IPS-18c (cell line): ENCODE results near the gene IRAK3.
A peak's percentile ranks its signal among the peaks of the same experiment; 100 is the strongest.
"Not testable (repeated sequence)": the region's sequence is repeated elsewhere in the genome, so short reads cannot be mapped to it uniquely, and the experiment has no call there.

ENCODE experiments used
- H3K4me3 ChIP-seq: 2 replicates; pipeline ENCODE4 v1.7.0; 2013; ENCODE audit warnings: low read depth, mild to moderate bottlenecking, low read length, moderate library complexity; ENCODE audit not compliant: insufficient read depth
- H3K9me3 ChIP-seq: one replicate; pipeline ENCODE4 v1.6.1; 2013; ENCODE audit warnings: mild to moderate bottlenecking, low read length, moderate library complexity; ENCODE audit not compliant: control insufficient read depth, insufficient read depth

The IRAK3 gene

DNA sequence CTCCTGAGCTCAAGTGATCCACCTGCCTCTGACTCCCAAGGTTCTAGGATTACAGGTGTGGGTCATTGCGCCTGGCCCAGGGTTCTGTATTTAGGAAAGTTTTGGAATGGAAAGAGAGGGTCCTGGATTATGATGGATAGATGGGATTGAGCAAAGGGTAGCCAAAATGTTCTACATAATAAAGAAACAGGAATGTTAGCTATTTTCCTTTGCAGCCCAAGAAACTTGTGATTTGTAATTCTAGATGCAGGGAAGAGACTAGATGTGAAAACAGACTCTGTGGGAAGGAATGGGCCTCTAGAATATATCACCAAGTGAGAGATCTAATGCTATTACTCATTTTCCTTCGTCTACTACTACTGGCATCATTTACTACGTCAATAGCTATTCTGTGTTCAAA is 83.6 kb downstream of the IRAK3 start:
- no peak overlapping the region for H3K4me3 ChIP-seq
- H3K9me3 ChIP-seq: no peaks in the 10 kb centered on the region

DNA sequence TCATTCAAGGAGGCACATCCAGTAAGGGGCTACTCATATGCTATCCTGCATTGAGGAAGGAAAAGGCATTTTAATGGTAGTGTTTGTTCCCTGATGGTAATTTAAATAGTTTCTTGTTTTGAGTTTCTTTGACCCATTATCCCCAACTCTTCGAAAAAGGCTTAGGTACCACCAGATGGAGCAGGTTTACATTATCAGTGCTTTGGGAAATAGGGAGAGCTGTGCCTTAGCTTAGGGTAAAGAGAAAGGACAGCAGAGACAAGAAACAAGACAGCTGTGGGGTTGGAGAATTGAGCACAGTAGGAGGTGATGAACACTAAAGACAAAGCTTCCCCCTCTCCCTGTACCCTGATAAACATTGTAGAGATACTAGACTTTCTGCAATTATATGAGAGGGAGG is 84.1 kb downstream of the IRAK3 start:
- Histone ChIP-seq H3K4me3 (no peak overlapping the region), H3K9me3 (no peaks in the 10 kb centered on the region)

- H3K4me3 ChIP-seq: no peak overlapping the region
- H3K9me3 ChIP-seq: no peaks in the 10 kb centered on the region
Measured at GRCh38 chr12:66275040-66275439, 86.0 kb downstream of the IRAK3 start.

DNA sequence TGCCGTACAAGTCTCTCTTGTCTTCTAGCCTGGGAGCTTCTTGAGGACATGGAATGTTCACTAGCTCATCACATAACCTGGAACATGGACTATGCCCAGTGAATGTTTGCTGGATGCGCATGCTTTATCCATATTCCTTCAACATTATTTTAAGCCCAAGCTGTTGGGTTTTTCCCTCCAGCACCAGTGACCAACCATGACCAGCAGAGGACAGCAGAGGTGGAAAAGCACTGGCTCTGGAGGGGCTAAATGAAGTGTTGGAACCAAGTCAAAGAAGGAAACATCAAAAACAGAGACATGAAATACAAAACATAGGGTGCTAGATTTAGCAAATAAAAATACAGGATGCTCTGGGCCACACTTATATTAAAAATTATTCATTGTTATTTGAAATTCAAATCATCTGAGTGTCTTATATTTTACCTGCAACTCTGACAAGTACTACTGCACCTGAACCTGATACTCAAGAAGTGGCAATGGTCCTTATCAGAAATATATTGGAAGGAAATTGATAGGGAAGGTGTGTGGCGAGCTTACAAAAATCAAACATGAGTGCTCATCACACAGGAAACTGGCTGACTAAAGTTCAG is 90.2 kb downstream of the IRAK3 start:
- H3K9me3 ChIP-seq: no peaks in the 10 kb centered on the region

DNA sequence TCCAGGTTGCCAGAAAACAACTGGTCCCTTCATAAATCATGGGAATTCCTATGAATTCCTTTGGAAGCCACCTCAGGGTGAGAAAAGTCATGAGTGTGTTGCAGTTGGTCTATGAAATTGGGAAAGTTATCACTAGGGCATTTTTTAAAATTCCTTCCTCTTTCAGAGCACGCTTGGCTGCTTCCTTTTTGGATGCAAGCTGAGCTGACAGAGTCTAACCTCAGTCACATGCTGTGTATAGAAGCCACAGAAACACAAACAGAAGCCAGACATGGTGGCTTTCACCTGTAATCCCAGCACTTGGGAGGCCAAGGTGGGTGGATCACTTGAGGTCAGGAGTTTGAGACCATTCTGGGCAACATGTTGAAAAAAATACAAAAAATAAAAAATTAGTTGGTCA is 91.5 kb downstream of the IRAK3 start:
- Histone ChIP-seq H3K4me3 (no peak overlapping the region), H3K9me3 (no peaks in the 10 kb centered on the region)

More for the DNA sequence above, 90.2 kb downstream of the IRAK3 start:
- H3K4me3 ChIP-seq: no peak overlapping the region

DNA sequence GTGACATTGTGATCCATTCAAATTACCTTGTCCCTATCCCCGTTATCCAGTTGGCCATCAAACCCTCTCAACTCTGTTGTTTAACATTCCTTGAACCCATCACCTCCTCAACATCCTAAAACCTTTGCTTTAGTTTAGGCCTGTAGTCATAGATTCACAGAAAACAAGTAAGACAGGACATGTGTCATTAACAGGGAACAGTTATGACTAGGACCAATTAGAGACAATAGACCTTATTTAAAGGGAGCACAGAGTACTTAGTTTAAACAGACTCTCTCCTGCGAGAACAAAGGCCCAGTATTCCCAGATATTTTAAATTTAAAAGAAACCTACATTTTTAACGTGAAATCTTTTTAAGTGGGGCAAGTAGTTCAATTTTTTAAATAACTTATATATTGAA is 93.2 kb downstream of the IRAK3 start:
- no peak overlapping the region for H3K4me3 ChIP-seq
- H3K9me3 ChIP-seq: no peaks in the 10 kb centered on the region

DNA sequence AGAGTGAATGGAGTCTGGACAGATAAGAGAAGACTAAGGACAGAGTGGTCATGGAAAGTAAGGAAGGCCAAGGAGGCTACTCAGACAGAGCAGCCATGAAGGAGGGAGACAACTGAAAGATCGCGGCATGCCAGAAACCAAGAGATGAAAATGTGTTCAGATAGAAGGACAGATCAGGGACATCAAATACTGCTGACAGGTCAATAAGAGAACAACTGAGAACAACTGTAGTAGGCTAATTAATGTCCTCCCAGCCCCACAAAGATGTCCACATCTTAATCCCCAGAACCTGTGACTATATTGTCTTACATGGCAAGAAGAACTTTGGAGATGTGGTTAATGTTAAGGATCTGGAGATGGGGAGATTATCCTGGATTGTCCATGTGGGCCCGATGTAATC is 98.3 kb downstream of the IRAK3 start:
- no peak overlapping the region for H3K4me3 ChIP-seq
- no peaks in the 10 kb centered on the region for H3K9me3 ChIP-seq

DNA sequence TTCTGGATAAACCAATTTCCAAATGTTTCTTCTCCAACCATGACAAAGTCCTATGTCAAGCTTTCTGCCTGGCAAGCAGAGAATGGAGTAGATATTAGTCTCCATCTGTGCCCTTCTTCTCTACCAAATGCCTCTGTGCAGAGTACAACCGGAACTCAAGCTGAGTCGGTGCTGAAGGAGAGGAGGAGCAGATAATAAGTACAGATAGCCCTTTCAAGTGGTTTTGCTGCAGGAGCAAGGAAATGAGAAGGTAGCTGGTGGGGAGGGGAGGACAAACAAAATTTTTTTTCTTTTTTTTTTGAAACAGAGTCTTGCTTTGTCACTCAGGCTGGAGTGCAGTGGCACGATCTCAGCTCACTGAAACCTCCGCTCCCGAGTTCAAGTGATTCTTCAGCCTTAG is 99.1 kb downstream of the IRAK3 start:
- H3K4me3 ChIP-seq: no peak overlapping the region
- H3K9me3 ChIP-seq: no peaks in the 10 kb centered on the region

GRCh38 chr12:66289485-66289884 is 100.5 kb downstream of the IRAK3 start:
- Histone ChIP-seq H3K9me3 (no peaks in the 10 kb centered on the region), H3K4me3 (no peak overlapping the region)

DNA sequence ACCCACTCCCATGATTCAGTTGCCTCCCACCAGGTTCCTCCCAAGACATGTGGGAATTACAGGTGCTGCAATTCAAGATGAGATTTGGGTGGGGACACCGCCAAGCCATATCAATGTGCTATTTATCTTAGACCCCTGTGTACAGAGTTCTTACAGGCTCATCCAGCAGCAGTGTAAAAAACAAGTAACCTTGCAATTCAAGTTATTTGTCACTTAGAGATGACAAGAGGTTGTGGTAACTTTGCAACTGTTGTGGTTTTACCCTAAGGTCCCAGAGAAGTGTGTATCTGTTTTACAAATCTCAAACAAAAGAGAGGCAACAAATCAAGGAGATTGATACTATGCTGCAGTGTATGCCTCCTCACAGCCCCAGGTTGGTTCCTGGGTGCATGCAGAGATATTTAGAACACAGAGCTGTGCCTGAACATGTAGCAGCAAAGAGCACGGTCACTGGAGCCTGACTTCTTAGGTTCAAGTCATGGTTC is 101.7 kb downstream of the IRAK3 start:
- Histone ChIP-seq H3K9me3 (no peaks in the 10 kb centered on the region), H3K4me3 (no peak overlapping the region)

- Histone ChIP-seq H3K9me3 (no peaks in the 10 kb centered on the region), H3K4me3 (no peak overlapping the region)
Measured at GRCh38 chr12:66296176-66296683, 107.2 kb downstream of the IRAK3 start.

- no peaks in the 10 kb centered on the region for H3K9me3 ChIP-seq
- H3K4me3 ChIP-seq: no peak overlapping the region
Measured at GRCh38 chr12:66297080-66297479, 108.1 kb downstream of the IRAK3 start.

DNA sequence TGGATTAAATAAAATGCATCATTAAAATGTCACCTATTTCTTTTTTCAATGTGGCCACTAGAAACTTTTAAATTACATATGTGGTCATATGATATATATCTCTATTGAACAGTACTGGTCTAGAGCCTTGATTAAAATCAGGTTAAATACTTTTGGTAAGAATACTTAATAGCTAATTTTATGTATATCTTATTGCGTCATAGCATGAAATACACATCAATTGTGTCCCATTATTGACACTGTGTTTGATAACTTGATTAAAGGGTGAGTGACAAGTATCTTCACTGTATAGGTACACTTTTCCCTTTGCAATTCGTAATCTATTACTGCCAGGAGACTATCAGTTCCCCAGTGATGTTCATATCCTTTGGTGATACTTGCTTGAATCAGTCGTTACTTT is 108.9 kb downstream of the IRAK3 start:
- Histone ChIP-seq H3K4me3 (no peak overlapping the region), H3K9me3 (no peaks in the 10 kb centered on the region)

- Histone ChIP-seq H3K4me3 (peak within 1 kb of the TSS; percentile 80), H3K9me3 (no peaks in the 10 kb centered on the region)
Measured at GRCh38 chr12:66301944-66302826, 113.2 kb downstream of the IRAK3 start, which contains the start of gene HELB. Gene HELB (plus strand): TSS chr12:66302493. CDS start chr12:66302604, 111 bp downstream.

- no peaks in the 10 kb centered on the region for H3K9me3 ChIP-seq
- H3K4me3 ChIP-seq: peak overlapping the region; percentile 80
Measured at GRCh38 chr12:66302827-66303169, 113.8 kb downstream of the IRAK3 start.

DNA sequence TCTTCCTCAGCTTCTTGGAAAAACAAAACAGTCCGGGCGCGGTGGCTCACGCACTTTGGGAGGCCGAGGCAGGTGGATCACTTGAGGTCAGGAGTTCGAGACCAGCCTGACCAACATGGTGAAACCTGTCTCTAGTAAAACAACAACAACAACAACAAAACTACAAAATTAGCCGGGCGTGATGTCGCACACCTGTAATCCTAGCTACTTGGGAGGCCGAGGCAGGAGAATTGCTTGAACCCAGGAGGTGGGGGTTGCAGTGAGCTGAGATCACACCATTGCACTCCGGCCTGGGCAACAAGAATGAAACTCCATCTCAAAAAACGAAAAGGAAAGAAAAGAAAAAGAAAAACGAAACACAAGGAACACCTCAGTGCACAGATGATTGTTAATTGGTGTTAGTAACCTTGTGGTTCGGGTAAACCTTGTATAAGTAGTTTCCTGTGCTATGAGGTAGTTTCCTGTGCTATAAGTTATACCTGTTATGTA is 114.3 kb downstream of the IRAK3 start:
- not testable (repeated sequence) for H3K9me3 ChIP-seq
- H3K4me3 ChIP-seq: peak overlapping the region; percentile 80; the same call in 1 of the 2 replicates
